Measurements from ENCODE around the gene NRM.
"Not testable (repeated sequence)": the region's sequence is repeated elsewhere in the genome, so short reads cannot be mapped to it uniquely, and the experiment has no call there.

Gene NRM

GRCh38 chr6:30690403-30691207, at the start of gene NRM:
TSS of gene NRM (minus strand) at chr6:30690984. CDS start at chr6:30690974, 10 bp downstream.
- DNase-seq (ENCODE audit: low read depth in 3 of 3) = peak in 2 of 3 experiments; percentile 67 to 81

DNA sequence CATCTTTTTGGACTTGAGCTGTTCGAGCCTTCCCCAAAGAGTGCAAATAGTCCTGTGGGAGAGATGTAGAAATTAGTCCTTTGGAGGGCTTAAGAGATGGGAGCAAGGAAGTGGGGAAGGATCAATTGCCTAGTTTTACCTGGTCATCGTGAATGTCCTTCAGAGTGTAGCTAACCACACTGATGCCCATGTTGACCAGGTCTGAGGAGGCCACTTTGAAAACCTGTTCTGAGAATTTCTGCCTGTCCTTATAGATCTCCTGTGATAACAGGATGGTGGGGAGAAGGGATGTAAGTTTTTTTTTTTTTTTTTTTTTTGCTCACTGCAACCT, 49.7 kb upstream of the NRM start:
- no peak for DNase-seq (ENCODE audit: low read depth in 3 of 3)

- DNase-seq (ENCODE audit: low read depth in 3 of 3) = no peak
Observed at GRCh38 chr6:30738532-30738931, 47.7 kb upstream of the NRM start.

- peak in 1 of 3 experiments; percentile 21 for DNase-seq (ENCODE audit: low read depth in 3 of 3)
Observed at GRCh38 chr6:30735668-30736314, 45.0 kb upstream of the NRM start.

- no peak for DNase-seq (ENCODE audit: low read depth in 3 of 3)
Observed at GRCh38 chr6:30732237-30732943, 41.6 kb upstream of the NRM start.

DNA sequence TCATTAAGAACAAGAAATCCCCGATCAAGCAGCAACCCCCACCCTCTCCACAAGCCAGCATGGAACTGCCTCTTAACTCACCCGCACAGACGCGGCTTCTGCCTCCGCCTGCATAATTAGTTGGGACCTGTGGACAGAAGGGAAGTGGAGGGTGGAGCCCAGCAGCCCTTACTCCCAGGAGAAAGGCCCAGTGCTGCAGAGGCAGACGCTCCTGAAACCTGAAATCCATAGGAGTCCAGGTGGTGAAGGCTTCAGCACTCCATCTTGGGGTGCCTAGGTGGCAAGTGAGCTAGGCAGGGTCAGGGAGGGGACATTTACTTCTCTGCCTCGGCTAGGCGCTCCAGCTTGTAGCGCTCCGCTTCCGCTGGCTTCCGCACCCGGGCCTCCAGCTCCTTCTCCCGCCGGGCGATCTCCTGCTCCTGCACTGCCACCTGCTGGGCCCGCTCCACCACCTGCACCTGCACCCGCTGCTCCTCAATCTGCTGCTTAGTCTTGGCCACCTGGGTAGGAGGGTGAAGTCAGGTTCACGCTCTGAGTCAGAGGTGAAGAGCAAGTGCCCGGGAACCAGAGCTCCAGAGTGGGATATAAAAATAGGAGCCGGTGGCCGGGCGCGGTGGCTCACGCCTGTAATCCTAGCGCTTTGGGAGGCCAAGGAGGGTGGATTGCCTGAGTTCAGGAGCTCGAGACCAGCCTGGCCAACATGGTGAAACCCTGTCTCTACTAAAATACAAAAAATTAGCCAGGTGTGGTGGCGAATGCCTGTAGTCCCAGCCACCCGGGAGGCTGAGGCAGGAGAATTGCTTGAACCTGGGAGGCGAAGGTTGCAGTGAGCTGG, 40.0 kb upstream of the NRM start:
- peak; percentile 71 to 88 (median 77) for DNase-seq (ENCODE audit: low read depth in 3 of 3)

DNA sequence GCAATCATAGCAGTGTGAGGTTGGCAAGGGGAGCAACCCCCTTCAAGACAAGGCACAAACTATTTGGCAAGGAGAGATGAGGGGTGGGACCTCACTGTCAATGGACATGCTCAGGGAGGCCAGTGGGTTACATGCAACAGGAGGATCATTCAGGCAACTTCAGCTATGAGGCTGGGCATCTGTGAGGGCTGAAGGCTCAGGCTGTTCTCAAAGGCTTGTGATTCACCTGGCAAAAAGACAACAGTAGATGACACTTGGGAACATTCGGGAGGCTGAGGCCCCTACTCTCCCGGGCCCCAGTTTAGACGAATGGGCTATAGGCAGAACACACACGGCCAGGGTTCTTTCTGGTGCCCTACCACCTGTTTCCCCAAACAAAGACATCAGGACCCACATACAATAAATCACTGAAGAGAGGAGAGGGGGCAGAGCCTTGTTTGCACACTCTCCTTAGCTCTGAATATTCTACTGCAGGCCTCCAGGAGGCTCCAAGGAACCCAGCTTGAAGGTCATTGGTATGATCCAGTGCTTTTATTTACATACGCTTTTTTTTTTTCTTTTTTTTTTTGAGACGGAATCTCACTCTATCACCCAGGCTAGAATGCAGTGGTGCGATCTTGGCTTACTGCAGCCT, 37.3 kb upstream of the NRM start:
- no peak for DNase-seq (ENCODE audit: low read depth in 3 of 3)

GRCh38 chr6:30726506-30727413, 36.0 kb upstream of the NRM start:
- DNase-seq (ENCODE audit: low read depth in 3 of 3) = no peak

DNA sequence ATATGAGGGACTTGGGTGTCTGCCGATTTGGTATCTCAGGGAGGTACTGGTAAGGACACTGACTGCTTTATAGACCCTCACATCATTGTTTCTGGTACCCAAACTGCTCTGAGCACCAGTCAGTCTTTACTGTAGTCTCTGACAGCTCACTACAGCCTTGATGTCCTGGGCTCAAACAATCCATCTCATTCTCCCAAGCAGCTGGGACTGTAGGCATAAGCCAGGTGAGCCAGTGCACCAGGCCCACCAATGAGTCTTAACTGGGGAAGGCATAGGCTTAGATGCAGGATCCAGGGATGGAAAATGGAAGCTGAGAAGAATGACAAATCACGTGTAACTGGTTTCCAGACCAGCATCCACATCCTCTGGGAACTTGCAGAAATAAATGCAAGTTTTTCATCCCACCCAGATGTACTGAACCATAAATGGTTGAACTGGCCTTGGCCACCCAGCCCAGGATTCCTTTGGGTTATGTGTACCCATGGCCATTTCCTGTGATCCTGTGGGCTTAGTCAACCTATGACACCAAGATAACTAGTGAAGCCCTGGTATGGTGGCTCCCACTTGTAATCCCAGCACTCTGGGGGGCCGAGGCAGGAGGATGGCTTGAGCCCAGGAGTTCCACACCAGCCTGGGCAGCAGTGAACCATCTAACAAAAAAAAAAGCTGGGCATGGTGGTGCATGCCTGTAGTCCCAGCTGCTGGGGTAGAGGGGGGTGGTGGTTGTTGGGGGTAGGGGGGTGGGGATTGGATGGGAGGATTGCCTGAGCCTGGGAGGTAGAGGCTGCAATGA, 35.1 kb upstream of the NRM start:
- DNase-seq (ENCODE audit: low read depth in 3 of 3) = peak in 1 of 3 experiments; percentile 33

- DNase-seq (ENCODE audit: low read depth in 3 of 3) = no peak
Observed at GRCh38 chr6:30724906-30725667, 34.3 kb upstream of the NRM start.

DNA sequence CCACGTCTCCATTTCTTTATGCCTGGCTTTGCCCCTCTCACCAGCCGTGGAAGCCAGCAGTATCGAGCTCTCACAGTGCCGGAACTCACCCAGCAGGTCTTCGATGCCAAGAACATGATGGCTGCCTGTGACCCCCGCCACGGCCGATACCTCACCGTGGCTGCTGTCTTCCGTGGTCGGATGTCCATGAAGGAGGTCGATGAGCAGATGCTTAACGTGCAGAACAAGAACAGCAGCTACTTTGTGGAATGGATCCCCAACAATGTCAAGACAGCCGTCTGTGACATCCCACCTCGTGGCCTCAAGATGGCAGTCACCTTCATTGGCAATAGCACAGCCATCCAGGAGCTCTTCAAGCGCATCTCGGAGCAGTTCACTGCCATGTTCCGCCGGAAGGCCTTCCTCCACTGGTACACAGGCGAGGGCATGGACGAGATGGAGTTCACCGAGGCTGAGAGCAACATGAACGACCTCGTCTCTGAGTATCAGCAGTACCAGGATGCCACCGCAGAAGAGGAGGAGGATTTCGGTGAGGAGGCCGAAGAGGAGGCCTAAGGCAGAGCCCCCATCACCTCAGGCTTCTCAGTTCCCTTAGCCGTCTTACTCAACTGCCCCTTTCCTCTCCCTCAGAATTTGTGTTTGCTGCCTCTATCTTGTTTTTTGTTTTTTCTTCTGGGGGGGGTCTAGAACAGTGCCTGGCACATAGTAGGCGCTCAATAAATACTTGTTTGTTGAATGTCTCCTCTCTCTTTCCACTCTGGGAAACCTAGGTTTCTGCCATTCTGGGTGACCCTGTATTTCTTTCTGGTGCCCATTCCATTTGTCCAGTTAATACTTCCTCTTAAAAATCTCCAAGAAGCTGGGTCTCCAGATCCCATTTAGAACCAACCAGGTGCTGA, 33.3 kb upstream of the NRM start:
- not testable (repeated sequence) for DNase-seq (ENCODE audit: low read depth in 3 of 3)

DNA sequence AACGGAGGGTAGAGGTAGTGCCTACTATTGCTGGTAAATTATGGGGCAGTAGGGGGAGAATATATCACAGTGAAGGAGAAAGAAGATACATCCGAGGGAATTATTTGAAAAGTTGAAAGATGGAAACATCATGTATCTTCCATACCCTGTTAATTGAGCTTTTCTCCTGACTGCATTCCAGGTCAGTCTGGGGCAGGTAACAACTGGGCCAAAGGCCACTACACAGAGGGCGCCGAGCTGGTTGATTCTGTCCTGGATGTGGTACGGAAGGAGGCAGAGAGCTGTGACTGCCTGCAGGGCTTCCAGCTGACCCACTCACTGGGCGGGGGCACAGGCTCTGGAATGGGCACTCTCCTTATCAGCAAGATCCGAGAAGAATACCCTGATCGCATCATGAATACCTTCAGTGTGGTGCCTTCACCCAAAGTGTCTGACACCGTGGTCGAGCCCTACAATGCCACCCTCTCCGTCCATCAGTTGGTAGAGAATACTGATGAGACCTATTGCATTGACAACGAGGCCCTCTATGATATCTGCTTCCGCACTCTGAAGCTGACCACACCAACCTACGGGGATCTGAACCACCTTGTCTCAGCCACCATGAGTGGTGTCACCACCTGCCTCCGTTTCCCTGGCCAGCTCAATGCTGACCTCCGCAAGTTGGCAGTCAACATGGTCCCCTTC, 32.5 kb upstream of the NRM start:
- not testable (repeated sequence) for DNase-seq (ENCODE audit: low read depth in 3 of 3)

DNA sequence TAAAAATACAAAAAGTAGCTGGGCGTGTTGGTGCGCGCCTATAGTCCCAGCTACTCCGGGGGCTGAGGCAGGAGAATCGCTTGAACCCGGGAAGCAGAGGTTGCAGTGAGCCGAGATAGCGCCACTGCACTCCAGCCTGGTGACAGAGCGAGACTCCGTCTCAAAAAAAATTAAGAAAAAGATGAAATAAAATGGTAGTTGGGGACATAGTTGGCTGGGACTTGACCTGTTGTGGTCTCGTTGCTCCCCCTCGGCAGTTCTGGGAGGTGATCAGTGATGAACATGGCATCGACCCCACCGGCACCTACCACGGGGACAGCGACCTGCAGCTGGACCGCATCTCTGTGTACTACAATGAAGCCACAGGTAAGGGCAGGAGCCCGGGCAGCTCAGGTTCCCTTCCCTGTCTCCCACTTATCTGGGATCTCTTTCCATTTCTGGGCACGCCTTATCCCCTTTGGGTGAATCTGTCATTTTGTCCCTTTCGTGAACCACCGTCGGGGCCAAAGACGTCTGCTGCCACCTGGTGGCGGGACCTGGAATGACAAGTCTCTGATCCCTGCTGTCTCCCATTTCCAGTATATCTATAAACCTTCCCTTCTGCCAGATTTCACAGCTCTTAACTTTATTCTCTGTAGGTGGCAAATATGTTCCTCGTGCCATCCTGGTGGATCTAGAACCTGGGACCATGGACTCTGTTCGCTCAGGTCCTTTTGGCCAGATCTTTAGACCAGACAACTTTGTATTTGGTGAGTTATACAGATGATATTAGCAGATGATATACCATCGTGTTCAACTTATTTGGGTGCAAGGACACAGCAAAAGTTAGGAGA, 31.7 kb upstream of the NRM start:
- peak; percentile 73 to 82 (median 73) for DNase-seq (ENCODE audit: low read depth in 3 of 3)

DNA sequence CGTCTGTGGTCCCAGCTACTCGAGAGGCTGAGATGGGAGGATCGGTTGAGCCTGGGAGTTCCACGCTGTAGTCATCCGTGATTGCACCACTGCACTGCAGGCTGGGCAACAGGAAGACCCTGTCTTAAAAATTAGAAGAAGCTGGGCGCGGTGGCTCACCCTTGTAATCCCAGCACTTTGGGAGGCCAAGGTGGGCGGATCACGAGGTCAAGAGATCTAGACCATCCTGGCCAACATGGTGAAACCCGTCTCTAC, 31.2 kb upstream of the NRM start:
- peak in 1 of 3 experiments; percentile 30 for DNase-seq (ENCODE audit: low read depth in 3 of 3)

- DNase-seq (ENCODE audit: low read depth in 3 of 3) = peak; percentile 92 to 95 (median 94)
Observed at GRCh38 chr6:30721198-30722024, 30.6 kb upstream of the NRM start.
